ENCODE measurements around the gene RNF208. TPM values are rescaled to one million over a fixed set of nuclear protein-coding genes. Genes with fewer than 3 reads are reported as not detected.

The RNF208 gene
- polyA plus RNA-seq, 1 donor from 2014 or later: 1.5 TPM

DNA sequence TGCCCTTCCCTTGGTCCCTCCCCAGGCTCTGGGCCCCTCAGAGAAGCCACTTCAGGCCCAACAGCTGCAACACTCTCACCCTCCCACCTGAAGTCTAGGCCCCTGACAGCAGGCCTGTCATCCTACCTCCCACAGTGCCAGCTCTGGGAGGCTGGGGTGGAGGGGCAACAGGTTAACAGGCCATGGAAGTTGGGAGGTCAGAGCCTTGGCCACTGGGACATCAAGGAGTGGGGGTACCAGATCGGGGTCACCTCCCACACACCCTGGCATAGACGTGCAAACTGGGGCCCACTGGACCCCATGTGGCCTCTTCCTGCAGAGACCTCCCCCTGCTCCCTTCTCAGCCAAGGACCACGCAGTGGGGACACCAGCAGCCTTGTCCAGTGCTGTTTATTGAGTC lies 30.8 kb downstream of the RNF208 start:
- Histone ChIP-seq H3K4me2 (ENCODE audit: low read length) (no peak overlapping the region), H3K79me2 (replicated peaks; ENCODE audit: insufficient read depth, low read length) (peaks cover 14% of the 10 kb centered on the region), H3K9ac (ENCODE audit: low read length) (no peak overlapping the region), H3K27ac (ENCODE audit: low read length) (no peak overlapping the region), H2AFZ (ENCODE audit: low read depth, low read length) (no peak overlapping the region), H4K20me1 (ENCODE audit: insufficient read depth) (no peaks in the 10 kb centered on the region), H3K9me2 (ENCODE audit: insufficient read depth, low read length) (no peaks in the 10 kb centered on the region), H3K9me3 (ENCODE audit: low read length) (no peaks in the 10 kb centered on the region), H3K4me3 (ENCODE audit: low read length) (no peak overlapping the region), H3F3A (ENCODE audit: insufficient read depth, low read length, poor library complexity, severe bottlenecking) (no peaks in the 10 kb centered on the region), H3K36me3 (ENCODE audit: insufficient read depth, low read length) (no peaks in the 10 kb centered on the region), H3K27me3 (ENCODE audit: insufficient read depth, low read depth, low read length) (no peaks in the 10 kb centered on the region)
- TF ChIP-seq RAD21 (conservative IDR thresholded peaks at IDR 0.05): no peak
- no peak for TF ChIP-seq MXI1 (conservative IDR thresholded peaks at IDR 0.05; ENCODE audit: poor library complexity, severe bottlenecking)
- TF ChIP-seq, protein P1, sequence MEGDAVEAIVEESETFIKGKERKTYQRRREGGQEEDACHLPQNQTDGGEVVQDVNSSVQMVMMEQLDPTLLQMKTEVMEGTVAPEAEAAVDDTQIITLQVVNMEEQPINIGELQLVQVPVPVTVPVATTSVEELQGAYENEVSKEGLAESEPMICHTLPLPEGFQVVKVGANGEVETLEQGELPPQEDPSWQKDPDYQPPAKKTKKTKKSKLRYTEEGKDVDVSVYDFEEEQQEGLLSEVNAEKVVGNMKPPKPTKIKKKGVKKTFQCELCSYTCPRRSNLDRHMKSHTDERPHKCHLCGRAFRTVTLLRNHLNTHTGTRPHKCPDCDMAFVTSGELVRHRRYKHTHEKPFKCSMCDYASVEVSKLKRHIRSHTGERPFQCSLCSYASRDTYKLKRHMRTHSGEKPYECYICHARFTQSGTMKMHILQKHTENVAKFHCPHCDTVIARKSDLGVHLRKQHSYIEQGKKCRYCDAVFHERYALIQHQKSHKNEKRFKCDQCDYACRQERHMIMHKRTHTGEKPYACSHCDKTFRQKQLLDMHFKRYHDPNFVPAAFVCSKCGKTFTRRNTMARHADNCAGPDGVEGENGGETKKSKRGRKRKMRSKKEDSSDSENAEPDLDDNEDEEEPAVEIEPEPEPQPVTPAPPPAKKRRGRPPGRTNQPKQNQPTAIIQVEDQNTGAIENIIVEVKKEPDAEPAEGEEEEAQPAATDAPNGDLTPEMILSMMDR (IDR thresholded peaks at IDR 0.05; ENCODE audit: poor library complexity, severe bottlenecking): no peak
- no peak for TF ChIP-seq SMC3 (conservative IDR thresholded peaks at IDR 0.05; ENCODE audit: poor library complexity)
- TF ChIP-seq EZH2 (IDR thresholded peaks at IDR 0.05; ENCODE audit: borderline replicate concordance, insufficient read depth, low read length, poor library complexity, severe bottlenecking): no peak
- TF ChIP-seq TAF1 (IDR thresholded peaks at IDR 0.05; ENCODE audit: low read depth): no peak
- TF ChIP-seq, protein P2, sequence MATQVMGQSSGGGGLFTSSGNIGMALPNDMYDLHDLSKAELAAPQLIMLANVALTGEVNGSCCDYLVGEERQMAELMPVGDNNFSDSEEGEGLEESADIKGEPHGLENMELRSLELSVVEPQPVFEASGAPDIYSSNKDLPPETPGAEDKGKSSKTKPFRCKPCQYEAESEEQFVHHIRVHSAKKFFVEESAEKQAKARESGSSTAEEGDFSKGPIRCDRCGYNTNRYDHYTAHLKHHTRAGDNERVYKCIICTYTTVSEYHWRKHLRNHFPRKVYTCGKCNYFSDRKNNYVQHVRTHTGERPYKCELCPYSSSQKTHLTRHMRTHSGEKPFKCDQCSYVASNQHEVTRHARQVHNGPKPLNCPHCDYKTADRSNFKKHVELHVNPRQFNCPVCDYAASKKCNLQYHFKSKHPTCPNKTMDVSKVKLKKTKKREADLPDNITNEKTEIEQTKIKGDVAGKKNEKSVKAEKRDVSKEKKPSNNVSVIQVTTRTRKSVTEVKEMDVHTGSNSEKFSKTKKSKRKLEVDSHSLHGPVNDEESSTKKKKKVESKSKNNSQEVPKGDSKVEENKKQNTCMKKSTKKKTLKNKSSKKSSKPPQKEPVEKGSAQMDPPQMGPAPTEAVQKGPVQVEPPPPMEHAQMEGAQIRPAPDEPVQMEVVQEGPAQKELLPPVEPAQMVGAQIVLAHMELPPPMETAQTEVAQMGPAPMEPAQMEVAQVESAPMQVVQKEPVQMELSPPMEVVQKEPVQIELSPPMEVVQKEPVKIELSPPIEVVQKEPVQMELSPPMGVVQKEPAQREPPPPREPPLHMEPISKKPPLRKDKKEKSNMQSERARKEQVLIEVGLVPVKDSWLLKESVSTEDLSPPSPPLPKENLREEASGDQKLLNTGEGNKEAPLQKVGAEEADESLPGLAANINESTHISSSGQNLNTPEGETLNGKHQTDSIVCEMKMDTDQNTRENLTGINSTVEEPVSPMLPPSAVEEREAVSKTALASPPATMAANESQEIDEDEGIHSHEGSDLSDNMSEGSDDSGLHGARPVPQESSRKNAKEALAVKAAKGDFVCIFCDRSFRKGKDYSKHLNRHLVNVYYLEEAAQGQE (IDR thresholded peaks at IDR 0.05; ENCODE audit: borderline replicate concordance): no peak
- no peak for TF ChIP-seq EP300 (conservative IDR thresholded peaks at IDR 0.05; ENCODE audit: poor library complexity, severe bottlenecking)
- TF ChIP-seq POLR2AphosphoS5 (IDR thresholded peaks at IDR 0.05): no peak

DNA sequence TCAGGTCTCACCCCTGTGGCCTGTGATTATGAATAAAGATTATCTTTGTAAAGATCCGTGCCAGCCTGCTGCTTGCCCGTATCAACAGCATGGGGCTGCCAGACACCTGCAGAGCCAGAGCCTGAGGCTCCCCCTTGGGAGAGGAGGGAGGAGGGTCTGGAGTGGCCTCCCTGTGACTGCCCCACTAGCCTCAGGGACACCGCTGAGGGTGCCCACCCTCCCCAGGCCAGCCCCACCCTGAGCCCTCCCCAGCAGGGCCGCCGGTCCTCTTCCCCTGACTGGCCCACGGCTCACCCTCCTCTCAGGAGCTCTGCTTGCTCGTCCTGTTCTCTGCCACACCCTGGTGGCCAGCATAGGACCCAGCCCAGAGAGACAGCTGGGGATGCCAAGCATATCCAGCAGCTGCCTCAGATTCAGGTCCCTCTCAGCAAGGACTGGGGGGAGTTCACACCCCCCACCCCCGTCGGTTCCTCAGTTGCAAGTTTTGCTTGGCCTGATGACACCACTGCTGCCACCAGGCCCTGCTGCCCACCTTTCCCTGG lies 31.7 kb downstream of the RNF208 start:
- H3K4me3 ChIP-seq (ENCODE audit: low read length): peak overlapping the region; percentile 98
- H3K9ac ChIP-seq (ENCODE audit: low read length): no peak overlapping the region
- no peaks in the 10 kb centered on the region for H3F3A ChIP-seq (ENCODE audit: insufficient read depth, low read length, poor library complexity, severe bottlenecking)
- H3K79me2 ChIP-seq (replicated peaks; ENCODE audit: insufficient read depth, low read length): peaks cover 14% of the 10 kb centered on the region
- no peaks in the 10 kb centered on the region for H3K27me3 ChIP-seq (ENCODE audit: insufficient read depth, low read depth, low read length)
- no peaks in the 10 kb centered on the region for H3K36me3 ChIP-seq (ENCODE audit: insufficient read depth, low read length)
- H2AFZ ChIP-seq (ENCODE audit: low read depth, low read length): no peak overlapping the region
- TF ChIP-seq POLR2AphosphoS5 (IDR thresholded peaks at IDR 0.05) (no peak), SMC3 (conservative IDR thresholded peaks at IDR 0.05; ENCODE audit: poor library complexity) (no peak), RAD21 (conservative IDR thresholded peaks at IDR 0.05) (no peak), EZH2 (IDR thresholded peaks at IDR 0.05; ENCODE audit: borderline replicate concordance, insufficient read depth, low read length, poor library complexity, severe bottlenecking) (no peak), MXI1 (conservative IDR thresholded peaks at IDR 0.05; ENCODE audit: poor library complexity, severe bottlenecking) (no peak), EP300 (conservative IDR thresholded peaks at IDR 0.05; ENCODE audit: poor library complexity, severe bottlenecking) (no peak), TAF1 (IDR thresholded peaks at IDR 0.05; ENCODE audit: low read depth) (no peak)
- TF ChIP-seq, protein P2 (IDR thresholded peaks at IDR 0.05; ENCODE audit: borderline replicate concordance): no peak
- TF ChIP-seq, protein P1 (IDR thresholded peaks at IDR 0.05; ENCODE audit: poor library complexity, severe bottlenecking): no peak
- no peaks in the 10 kb centered on the region for H3K9me3 ChIP-seq (ENCODE audit: low read length)
- no peak overlapping the region for H3K4me2 ChIP-seq (ENCODE audit: low read length)
- H3K9me2 ChIP-seq (ENCODE audit: insufficient read depth, low read length): no peaks in the 10 kb centered on the region
- H3K27ac ChIP-seq (ENCODE audit: low read length): no peak overlapping the region
- no peaks in the 10 kb centered on the region for H4K20me1 ChIP-seq (ENCODE audit: insufficient read depth)
